Cerebellar nuclear complex (tissue), 1 donor: ENCODE results near the gene PCDH17.

Experiments
- DNase-seq, 2 experiments: peaks; one replicate each; lab custom pipeline; 2025; lab: John Stamatoyannopoulos, UW

PCDH17 gene, protein sequence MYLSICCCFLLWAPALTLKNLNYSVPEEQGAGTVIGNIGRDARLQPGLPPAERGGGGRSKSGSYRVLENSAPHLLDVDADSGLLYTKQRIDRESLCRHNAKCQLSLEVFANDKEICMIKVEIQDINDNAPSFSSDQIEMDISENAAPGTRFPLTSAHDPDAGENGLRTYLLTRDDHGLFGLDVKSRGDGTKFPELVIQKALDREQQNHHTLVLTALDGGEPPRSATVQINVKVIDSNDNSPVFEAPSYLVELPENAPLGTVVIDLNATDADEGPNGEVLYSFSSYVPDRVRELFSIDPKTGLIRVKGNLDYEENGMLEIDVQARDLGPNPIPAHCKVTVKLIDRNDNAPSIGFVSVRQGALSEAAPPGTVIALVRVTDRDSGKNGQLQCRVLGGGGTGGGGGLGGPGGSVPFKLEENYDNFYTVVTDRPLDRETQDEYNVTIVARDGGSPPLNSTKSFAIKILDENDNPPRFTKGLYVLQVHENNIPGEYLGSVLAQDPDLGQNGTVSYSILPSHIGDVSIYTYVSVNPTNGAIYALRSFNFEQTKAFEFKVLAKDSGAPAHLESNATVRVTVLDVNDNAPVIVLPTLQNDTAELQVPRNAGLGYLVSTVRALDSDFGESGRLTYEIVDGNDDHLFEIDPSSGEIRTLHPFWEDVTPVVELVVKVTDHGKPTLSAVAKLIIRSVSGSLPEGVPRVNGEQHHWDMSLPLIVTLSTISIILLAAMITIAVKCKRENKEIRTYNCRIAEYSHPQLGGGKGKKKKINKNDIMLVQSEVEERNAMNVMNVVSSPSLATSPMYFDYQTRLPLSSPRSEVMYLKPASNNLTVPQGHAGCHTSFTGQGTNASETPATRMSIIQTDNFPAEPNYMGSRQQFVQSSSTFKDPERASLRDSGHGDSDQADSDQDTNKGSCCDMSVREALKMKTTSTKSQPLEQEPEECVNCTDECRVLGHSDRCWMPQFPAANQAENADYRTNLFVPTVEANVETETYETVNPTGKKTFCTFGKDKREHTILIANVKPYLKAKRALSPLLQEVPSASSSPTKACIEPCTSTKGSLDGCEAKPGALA (N-terminal part only)

GRCh38 chr13:57631596-57632275, at the start of gene PCDH17:
Gene PCDH17, plus strand, starts transcription at chr13:57631744. Its CDS starts 803 bp downstream, at chr13:57632547.
- DNase-seq, result no peak

DNA sequence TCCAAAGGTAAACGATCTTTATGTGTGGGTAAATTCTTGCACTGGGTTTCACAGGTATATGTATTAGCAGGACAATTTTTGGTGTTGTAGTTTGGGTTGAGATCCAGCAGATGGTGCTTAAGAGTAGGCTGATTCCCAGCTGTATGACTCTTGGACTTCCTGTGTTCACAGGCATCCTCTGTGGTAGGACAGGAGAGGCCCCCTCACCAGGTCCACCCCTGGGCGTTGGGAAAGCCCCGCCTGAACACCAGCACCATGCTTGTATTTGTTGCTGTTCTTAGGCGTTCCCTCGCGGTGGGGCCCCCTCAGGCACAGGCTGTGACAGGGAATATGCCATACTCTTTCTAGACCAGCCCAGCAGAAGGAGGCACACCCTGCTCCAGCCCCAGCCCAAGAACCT, 49.5 kb upstream of the PCDH17 start:
- DNase-seq, result no peak

DNA sequence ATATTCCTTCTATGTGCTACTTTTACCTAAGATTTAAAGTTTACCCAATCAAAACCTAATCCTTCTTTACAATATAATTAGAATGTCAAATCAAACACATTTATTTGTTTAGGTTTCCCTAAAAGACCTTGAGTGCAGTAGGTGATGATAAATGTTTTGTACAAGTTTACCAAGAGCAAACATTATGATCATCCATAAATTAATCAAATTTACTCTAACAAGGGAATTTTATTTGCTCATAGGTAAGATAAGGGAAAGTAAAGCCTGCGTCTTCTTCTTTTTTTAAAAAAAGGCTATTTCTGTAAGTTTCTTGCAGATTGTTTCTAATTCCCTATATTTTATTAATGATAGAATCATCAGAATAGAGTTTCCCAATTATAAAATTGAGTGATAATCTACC, 48.0 kb upstream of the PCDH17 start:
- DNase-seq, result no peak

GRCh38 chr13:57588639-57589038, 42.9 kb upstream of the PCDH17 start:
- DNase-seq, result no peak

DNA sequence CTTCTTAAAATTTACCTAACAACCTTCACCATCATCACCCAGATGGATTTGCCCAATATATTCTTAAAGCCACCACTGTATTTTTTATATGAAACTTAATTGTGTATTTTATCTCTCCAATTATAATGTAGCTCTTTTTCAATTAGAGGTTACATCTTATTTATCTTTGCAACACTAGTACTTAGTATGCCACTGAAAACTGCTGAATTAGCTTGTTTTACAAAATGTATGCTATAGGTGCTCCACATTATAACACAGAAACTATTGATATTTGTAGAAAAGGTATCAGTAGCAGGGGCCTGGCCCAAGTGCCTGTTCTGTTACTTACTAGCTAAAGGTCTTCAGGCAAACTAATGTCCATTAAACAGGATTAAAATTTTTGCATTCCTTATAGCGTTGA, 35.8 kb upstream of the PCDH17 start:
- DNase-seq, result no peak

DNA sequence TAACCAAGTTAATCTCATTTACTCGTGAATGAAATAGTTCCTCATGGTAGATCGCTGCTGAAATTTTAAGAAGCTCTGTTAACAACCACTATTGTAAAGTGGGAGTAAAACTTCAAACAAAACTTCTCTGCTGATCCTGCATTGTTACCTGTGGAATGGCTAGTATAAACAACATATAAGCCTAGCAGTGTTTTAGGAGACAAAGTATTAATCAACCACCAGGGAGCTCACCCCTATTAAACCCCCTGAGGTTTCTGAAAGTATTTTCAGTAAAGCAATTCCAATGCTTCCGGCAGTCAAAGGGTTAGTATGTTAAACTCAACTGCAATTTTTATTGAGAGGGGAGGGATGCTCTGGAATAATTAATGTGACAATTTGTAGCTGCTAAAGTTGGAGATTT, 30.0 kb upstream of the PCDH17 start:
- no peak for DNase-seq

DNA sequence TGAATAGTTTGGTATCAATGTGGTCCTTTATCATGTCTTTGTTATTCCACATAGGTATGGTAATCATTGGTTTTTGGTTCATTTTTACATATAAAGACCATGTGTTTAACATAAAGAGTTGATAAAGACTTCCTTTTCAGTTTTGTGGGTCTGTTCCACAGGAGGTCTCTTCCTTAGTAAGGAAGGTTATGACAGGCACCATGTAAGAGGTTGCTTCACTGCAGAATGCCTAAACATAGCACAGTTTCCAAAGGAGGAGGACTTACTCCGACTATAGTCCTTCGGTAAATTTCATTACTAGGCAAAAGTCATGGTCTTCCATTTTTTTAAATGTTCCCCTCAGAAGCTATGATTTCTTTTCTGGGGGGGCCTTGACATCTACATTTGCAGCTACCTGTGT, 27.1 kb upstream of the PCDH17 start:
- no peak for DNase-seq

GRCh38 chr13:57611969-57612368, 19.6 kb upstream of the PCDH17 start:
- DNase-seq, result no peak

GRCh38 chr13:57612568-57612967, 19.0 kb upstream of the PCDH17 start:
- DNase-seq, result no peak

DNA sequence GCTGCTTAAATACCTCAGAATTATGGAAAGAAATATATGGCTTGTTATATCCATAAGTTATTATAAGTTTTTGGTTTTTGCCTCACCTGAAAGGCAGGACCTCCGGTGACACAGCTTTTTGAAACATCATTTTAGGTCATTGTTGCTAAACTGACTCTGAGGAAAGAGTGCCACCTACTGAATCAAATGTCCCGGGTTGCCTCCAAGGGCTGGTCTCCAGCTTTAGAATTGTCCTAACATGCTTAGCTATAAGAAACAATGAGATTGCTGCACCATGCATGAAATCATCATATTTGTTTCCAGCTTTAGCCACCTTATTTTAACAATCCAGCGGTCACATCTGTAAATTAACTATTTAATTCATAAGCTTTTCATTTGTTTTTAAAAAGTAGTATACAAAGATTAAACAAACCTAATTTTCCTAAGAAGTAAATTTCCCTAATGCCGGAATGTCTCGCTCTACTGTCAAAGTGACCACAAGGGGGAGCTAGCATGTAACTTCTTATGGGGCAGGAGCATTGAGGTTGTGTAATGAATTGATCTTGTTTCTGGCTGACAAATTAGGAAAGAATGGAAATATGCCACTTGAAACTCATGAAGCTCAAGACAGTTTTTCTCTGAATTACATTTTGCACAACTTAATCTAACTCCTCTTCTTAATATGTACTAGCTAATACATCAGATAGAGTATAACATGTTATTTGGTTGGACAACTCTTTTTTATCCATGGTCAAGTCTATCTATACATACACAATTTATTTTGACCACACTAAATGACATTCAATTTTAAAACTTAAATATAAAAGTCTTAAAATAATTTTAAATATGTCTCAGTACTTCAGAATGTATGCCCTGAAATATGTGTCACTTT, 6.7 kb upstream of the PCDH17 start:
- DNase-seq, result no peak

DNA sequence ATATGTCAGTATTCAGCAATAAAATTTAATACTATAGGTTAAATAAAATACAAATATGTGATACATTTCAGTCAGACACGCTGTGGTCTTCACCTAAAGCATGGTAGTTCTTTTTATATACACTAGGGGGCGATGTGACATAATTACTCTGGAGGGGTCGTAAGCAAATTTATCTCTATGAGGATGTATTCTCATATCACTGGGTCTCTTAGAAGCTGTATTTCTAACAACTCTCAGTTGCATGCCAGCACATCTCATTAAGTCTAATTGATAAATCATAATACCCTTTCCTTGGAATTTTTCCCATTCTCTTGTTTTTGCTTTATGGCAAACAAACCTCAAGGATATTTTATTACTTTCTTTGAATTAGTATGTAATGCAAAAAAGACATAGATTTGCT, 3.9 kb upstream of the PCDH17 start:
- DNase-seq, result no peak

DNA sequence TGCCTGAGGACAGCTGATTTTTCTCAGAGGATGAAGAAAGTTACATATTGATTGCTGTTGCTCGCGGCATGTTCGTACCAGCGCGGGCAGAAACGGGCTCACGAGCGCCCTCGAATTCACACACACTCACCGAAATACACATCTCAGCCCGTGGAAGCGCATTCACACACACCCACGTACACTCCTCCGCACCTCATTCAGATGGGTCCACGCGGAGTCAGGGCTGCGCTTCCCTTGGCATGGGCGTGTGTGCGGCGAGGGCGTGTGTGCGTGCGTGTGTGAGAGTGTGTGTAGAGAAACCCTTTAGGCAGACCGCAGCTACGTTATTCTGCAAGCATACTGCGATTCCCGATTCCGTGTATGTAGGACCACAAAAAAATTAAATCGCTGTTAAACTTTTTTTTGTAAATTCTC, 2.1 kb upstream of the PCDH17 start:
- no peak for DNase-seq

GRCh38 chr13:57629821-57630235, 1.7 kb upstream of the PCDH17 start:
- DNase-seq, result no peak

DNA sequence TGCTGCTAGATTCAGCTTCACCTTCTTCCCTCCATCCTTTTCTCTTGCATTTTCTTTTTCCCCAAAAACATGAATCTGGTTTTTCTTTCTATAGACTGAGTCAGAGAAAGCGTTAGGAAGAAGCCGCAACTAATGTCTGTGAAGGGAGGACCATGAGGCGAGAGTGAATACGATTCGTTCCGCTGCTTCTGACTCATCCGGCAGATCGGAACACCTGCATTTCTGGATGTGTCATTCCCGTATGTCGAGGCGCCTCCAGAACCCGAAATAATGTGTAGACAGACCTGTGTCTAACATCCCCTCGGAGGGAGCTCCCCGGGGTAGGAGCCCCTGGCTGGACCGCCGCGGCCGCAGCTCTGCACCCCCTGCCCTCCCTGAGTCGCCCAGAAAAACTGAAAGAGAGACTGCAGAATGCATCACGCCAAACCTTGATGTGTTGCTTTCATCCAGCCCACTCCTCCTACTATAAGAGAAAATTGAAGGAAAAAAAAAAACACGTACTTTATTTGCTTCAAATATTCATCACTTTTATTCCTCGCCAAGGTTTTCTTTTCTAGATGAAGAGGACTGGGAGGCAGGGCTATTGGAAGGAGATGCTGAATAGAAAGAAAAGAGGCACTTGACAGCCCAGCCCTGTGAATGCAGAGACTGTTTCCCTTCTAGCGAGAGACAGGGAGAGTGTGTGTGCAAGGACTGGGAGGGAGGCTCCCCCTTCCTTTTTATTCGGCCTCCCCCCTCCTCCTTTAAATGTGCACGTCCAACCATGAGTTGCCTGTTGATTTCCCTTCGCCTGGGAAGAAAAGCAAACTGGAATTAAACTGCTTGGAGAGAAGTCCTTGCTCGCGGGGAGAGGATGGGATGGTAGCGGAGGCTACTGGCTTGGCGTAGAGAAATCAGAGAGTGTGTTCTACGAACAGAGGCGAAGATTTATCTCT, 616 bp upstream of the PCDH17 start:
- no peak for DNase-seq

GRCh38 chr13:57632276-57633140, 964 bp downstream of the PCDH17 start:
- no peak for DNase-seq

GRCh38 chr13:57633141-57633949, 1.8 kb downstream of the PCDH17 start:
- no peak for DNase-seq

- DNase-seq, result no peak
Observed at GRCh38 chr13:57633950-57634838, 2.6 kb downstream of the PCDH17 start.
